ENCODE measurements around the gene LY6G6C.
"Not testable (repeated sequence)": the region's sequence is repeated elsewhere in the genome, so short reads cannot be mapped to it uniquely, and the experiment has no call there.

Gene LY6G6C

DNA sequence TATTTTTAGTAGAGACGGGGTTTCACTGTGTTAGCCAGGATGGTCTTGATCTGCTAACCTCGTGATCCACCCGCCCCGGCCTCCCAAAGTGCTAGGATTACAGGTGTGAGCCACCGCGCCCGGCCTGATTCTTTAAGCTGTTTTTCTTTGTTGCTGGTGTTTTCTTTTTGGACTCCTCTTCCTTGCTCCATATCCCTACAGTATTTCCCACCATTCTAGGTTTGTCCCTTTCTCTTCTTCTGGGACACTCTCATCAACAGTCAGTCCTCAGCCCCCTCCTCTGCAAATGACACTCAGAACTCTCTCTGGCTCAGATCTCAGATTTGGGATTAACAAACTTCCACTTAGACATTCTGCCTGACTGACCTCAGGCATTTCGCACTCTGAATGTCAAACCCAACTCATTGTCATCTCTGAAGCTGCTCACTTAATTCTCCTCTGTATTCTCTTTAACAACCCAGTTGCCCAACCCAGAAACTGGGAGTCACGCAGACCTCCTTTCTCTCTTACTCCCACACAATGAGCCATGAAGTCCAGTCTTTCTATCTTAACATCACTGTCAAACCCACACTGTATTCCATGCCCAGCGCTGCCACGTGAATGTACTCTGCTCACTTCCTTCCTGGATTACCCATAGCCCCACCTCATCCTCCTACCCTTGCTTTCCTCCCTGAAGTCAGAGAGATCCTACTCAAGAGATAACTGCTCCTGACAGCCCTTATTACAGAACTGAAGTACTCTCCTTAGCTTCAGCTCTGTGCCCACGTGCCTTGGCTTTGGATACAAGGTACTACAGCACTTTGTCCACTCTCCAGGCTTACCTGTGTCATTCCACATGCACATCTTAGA, 4.2 kb upstream of the LY6G6C start:
- no peak for DNase-seq

DNA sequence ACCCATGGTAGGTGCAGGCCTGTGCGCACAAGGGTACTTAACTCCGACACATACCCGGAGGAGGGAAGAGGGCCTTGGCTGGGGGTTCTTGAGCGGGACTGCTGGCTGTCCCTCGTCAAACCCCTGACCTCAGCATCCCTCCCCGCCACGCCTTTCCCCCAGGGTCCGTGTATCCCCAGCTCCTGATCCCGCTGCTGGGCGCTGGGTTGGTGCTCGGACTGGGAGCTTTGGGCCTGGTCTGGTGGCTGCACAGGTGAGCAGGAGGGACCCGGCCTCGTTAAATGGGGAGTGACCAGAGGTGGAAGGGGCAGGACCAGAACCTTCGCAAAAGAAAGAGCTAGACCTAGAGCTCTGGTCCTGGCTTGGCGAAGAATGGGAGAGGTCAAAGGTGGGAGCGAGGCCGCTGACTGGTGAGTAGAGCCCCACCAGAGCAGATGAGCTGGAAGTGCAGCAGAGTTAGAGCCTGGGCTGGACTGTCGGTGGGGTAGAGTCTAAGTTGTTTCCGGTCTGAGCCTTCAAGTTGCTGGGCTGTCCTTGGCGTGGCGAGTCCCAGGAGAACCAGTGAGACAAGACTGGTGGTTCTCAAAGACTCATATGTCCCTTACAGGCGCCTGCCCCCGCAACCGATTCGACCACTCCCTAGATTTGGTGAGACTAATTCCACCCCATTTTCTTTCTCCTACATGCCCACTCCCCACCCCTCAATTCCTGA, 2.6 kb upstream of the LY6G6C start:
- DNase-seq: no peak

DNA sequence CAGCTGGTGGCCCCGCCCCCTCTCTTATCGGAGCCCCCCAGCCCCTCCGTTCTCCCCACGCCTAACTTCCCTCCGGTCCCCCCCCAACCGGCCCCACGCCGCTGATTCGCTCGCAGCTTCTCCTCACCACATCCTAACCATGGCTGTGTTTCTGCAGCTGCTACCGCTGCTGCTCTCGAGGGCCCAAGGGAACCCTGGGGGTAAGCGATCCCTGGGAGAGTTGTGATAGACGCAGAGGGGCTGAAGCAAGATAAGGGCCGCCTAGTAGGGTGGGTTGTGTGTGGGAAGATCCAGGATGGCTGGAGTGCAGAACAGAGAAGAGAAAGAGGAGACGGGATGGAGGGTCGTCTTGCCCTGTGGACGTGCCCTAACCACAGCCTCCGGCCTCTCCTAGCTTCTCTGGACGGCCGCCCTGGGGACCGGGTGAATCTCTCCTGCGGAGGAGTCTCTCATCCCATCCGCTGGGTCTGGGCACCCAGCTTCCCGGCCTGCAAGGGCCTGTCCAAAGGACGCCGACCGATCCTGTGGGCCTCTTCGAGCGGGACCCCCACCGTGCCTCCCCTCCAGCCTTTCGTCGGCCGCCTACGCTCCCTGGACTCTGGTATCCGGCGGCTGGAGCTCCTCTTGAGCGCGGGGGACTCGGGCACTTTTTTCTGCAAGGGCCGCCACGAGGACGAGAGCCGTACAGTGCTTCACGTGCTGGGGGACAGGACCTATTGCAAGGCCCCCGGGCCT, 1.9 kb upstream of the LY6G6C start, which contains the start of gene MPIG6B:
Gene MPIG6B (plus strand): TSS at position 129 of the 735 bp plus-strand sequence. CDS start 11 bp downstream, at position 140.
- DNase-seq: peak; percentile 71

GRCh38 chr6:31722173-31722572, 627 bp upstream of the LY6G6C start:
- DNase-seq: no peak

- DNase-seq: no peak
Observed at GRCh38 chr6:31720196-31720770, 1.3 kb downstream of the LY6G6C start.

DNA sequence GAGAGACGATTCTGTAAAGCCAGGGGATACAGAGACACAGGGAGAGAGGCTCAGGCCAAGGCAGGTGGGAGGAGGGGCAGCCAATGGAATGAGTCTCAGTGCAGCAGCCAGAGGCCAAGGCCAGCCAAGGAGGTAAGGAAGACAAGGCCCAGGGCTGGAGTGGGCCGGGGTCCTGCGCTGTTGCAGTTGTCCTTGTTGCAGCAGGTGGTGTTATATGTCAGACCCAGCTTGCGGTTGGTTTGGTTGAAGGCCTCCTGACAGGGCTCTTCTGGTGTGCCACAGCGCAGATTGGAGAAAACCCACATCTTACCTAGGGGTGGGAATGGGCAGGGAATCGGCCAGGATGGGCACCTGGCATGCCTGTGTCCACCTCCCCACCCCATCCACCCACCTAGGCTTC, 2.5 kb downstream of the LY6G6C start:
- no peak for DNase-seq

DNA sequence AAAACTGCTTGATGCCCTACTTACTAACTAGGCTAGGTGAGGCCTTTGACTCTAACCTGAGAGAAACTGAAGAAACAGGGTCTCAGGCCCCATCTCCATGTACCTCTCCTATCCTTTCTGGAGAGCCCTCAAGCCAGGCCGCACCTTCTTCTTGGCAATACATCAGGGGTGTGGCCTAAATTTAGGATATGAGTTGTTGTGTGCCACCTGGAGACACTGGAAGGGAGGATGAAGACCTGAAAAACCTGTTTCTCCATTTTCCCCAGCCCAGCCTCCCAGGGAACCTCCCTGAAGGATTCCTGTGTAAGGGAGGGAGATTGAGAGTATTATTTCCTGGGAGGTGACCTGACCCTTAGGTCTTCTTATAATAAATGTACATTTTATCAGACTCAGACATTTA, 3.3 kb downstream of the LY6G6C start:
- no peak for DNase-seq

DNA sequence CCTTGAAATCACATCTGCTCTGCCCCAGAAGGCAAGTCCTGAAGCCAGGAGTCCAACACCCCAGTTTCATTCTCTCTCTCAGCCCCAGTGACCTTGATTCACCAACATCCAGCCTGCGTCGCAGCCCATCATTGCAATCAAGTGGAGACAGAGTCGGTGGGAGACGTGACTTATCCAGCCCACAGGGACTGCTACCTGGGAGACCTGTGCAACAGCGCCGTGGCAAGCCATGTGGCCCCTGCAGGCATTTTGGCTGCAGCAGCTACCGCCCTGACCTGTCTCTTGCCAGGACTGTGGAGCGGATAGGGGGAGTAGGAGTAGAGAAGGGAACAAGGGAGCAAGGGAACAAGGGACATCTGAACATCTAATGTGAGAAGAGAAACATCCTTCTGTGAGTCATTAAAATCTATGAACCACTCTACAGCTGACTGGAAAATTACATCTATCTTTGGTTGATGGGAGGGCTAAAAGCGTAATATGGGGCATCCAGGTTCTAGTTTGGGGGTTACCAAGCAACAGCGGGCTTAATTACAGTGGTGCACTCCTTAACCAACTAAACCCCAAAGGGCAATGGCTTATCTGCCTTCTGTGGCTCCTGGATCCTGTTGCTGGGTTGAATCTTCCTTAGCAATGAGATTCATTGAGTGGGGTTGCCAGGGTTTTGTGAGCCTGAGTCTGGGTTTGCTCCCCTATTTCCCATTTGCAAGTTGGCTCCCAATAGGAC, 3.9 kb downstream of the LY6G6C start:
- peak; percentile 55 for DNase-seq

- DNase-seq: no peak
Observed at GRCh38 chr6:31715022-31715958, 6.3 kb downstream of the LY6G6C start, which contains the start of gene LY6G6D. TSS of gene LY6G6D (plus strand) at chr6:31715348. CDS start at chr6:31715356, 8 bp downstream.

- no peak for DNase-seq
Observed at GRCh38 chr6:31713991-31714684, 7.4 kb downstream of the LY6G6C start.

DNA sequence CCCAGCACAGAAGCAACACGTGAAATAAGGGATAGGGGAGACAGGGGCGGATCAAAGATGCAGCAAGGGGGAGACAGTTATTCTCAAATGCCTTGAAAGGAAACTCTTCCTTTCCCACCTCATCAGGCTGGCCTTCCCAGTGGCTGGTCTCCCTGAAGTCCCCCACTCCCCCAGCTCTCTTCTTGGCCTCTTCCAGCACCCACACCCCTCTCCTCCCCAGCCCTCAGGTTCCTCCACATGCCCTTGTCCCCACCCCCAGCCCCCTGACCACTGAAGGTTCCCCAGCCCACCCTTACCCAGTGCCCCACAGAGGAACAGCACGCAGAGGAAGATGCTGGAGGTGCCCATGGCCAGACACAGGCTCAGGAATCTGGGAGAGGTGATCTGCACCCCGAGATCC, 8.1 kb downstream of the LY6G6C start:
- no peak for DNase-seq

DNA sequence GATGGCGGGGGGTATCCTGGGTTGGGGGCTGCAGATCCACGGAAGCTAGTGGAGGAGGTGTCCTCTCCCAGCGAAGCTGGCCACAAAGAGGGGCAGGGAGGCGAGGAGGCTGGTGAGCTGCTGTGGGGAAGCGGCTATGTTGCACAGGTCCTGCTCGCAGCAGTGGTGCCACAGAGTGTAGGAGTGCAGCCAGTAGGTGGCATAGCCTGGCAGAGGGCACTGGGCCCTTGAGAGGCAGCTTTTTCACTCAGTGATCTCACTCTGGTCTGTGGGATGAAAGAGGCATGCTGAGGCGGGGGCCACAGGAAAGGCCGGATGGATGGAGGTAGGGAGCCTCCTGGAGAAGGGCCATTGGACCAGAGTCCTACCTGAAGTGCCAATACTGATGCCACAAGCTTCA, 9.2 kb downstream of the LY6G6C start:
- DNase-seq: no peak

DNA sequence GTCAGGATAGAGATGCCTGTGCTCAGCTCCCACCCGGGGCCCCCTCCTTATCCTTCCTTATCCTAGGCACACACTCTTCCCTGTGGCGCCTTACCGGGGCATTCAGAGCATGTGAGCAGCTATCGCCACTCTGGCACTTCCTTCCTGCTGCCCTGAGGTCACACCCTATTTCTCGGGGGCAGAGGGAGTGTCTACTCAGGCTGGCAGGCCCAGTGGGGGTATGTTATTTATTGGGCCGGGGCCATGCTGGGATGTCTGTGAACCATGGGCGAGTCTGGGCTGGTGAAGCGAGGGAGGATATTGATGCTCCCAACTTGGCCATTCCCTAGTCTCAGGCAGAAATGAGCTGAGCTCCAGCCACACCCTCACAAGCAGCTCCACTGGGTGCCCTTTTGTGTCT, 10.3 kb downstream of the LY6G6C start:
- no peak for DNase-seq

GRCh38 chr6:31710523-31711219, 10.9 kb downstream of the LY6G6C start:
- DNase-seq: no peak

- not testable (repeated sequence) for DNase-seq
Observed at GRCh38 chr6:31709157-31709556, 12.4 kb downstream of the LY6G6C start.

- no peak for DNase-seq
Observed at GRCh38 chr6:31708224-31708623, 13.3 kb downstream of the LY6G6C start.

DNA sequence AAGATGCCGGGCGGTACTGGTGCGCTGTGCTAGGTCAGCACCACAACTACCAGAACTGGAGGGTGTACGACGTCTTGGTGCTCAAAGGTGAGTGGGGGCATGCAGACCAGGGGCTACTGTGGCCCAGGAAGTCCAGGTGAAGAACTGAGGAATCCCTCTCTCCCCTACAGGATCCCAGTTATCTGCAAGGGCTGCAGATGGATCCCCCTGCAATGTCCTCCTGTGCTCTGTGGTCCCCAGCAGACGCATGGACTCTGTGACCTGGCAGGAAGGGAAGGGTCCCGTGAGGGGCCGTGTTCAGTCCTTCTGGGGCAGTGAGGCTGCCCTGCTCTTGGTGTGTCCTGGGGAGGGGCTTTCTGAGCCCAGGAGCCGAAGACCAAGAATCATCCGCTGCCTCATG, 13.8 kb downstream of the LY6G6C start:
- DNase-seq: no peak

GRCh38 chr6:31706599-31706998, 14.9 kb downstream of the LY6G6C start, which contains the start of gene LY6G6F:
TSS of gene LY6G6F (plus strand) at chr6:31706866. CDS start at chr6:31706907, 41 bp downstream.
- no peak for DNase-seq

DNA sequence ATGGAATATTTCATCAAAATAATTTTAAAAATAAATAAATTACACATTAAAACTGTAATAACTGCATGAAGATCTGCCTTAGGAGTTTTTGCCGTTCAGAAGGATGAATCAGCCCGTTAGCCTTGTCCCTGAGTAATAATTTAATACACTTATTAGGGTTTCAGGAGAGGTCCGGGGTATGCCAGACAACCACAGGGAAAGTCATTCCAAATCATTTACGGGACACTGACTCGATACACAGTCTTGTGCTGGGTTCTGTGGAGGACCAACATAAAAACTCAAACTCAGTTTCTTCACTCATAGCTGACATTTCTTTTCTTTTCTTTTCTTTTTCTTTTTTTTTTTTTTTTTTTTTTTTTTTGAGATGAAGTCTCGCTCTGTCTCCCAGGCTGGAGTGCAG, 15.6 kb downstream of the LY6G6C start:
- no peak for DNase-seq

All from NCI-H1436 (cell line).